ENCODE results near the gene HLF.

Gene HLF

GRCh38 chr17:55347341-55347740 lies 82.6 kb downstream of the HLF start:
- no peak overlapping the region for H3K27ac Mint-ChIP-seq
- no peaks in the 10 kb centered on the region for H3K36me3 Mint-ChIP-seq (ENCODE audit: insufficient read depth)
- ATAC-seq (replicated peaks) (no peak), DNase-seq (no peak)
- peaks cover 19 to 30% of the 10 kb centered on the region in 2 donors for H3K4me1 Mint-ChIP-seq (ENCODE audit: low read depth in 2 of 2)
- peaks cover 0 to 7% of the 10 kb centered on the region in 2 donors for H3K9me3 Mint-ChIP-seq
- H3K4me3 Mint-ChIP-seq = no peak overlapping the region
- no peaks in the 10 kb centered on the region for H3K27me3 Mint-ChIP-seq

GRCh38 chr17:55348749-55349354 lies 84.1 kb downstream of the HLF start:
- ATAC-seq (replicated peaks) = peak; percentile 59
- no peaks in the 10 kb centered on the region for H3K27me3 Mint-ChIP-seq
- H3K4me1 Mint-ChIP-seq (ENCODE audit: low read depth in 2 of 2) = peaks cover 12 to 17% of the 10 kb centered on the region in 2 donors
- H3K9me3 Mint-ChIP-seq = peaks cover 0 to 7% of the 10 kb centered on the region in 2 donors
- H3K36me3 Mint-ChIP-seq (ENCODE audit: insufficient read depth) = no peaks in the 10 kb centered on the region
- peak; percentile 17 to 27 (median 20) for DNase-seq
- peak overlapping the region in 1 of 2 donors; percentile 1 for H3K4me3 Mint-ChIP-seq
- H3K27ac Mint-ChIP-seq = no peak overlapping the region

GRCh38 chr17:55350825-55351205 lies 86.1 kb downstream of the HLF start:
- ATAC-seq (replicated peaks) = no peak
- no peak overlapping the region for H3K4me3 Mint-ChIP-seq

GRCh38 chr17:55351226-55351625 lies 86.5 kb downstream of the HLF start:
- H3K27ac Mint-ChIP-seq = no peak overlapping the region
- ATAC-seq (replicated peaks) (no peak), DNase-seq (no peak)
- H3K4me3 Mint-ChIP-seq = no peak overlapping the region
- H3K4me1 Mint-ChIP-seq (ENCODE audit: low read depth in 2 of 2) = peaks cover 4% of the 10 kb centered on the region in 2 donors
- H3K27me3 Mint-ChIP-seq = peaks cover 0 to 5% of the 10 kb centered on the region in 2 donors
- no peaks in the 10 kb centered on the region for H3K9me3 Mint-ChIP-seq
- H3K36me3 Mint-ChIP-seq (ENCODE audit: insufficient read depth) = no peaks in the 10 kb centered on the region

More at GRCh38 chr17:55350825-55351205, 86.1 kb downstream of the HLF start:
- DNase-seq = no peak
- peaks cover 4% of the 10 kb centered on the region in 2 donors for H3K4me1 Mint-ChIP-seq (ENCODE audit: low read depth in 2 of 2)
- no peaks in the 10 kb centered on the region for H3K36me3 Mint-ChIP-seq (ENCODE audit: insufficient read depth)
- peaks cover 0 to under 1% of the 10 kb centered on the region in 2 donors for H3K9me3 Mint-ChIP-seq
- peaks cover 0 to 2% of the 10 kb centered on the region in 2 donors for H3K27me3 Mint-ChIP-seq
- H3K27ac Mint-ChIP-seq = no peak overlapping the region

- H3K9me3 Mint-ChIP-seq = no peaks in the 10 kb centered on the region
- H3K4me1 Mint-ChIP-seq (ENCODE audit: low read depth in 2 of 2) = no peaks in the 10 kb centered on the region
- H3K4me3 Mint-ChIP-seq = no peak overlapping the region
- ATAC-seq (replicated peaks) (no peak), DNase-seq (no peak)
- H3K27me3 Mint-ChIP-seq = peaks cover 0 to 5% of the 10 kb centered on the region in 2 donors
- H3K36me3 Mint-ChIP-seq (ENCODE audit: insufficient read depth) = no peaks in the 10 kb centered on the region
- no peak overlapping the region for H3K27ac Mint-ChIP-seq
Measured at GRCh38 chr17:55354010-55354409, 89.2 kb downstream of the HLF start.

GRCh38 chr17:55354941-55355340 lies 90.2 kb downstream of the HLF start:
- DNase-seq (no peak), ATAC-seq (replicated peaks) (no peak)
- no peaks in the 10 kb centered on the region for H3K4me1 Mint-ChIP-seq (ENCODE audit: low read depth in 2 of 2)
- H3K27ac Mint-ChIP-seq = no peak overlapping the region
- H3K27me3 Mint-ChIP-seq = peaks cover 0 to 5% of the 10 kb centered on the region in 2 donors
- no peak overlapping the region for H3K4me3 Mint-ChIP-seq
- no peaks in the 10 kb centered on the region for H3K9me3 Mint-ChIP-seq
- no peaks in the 10 kb centered on the region for H3K36me3 Mint-ChIP-seq (ENCODE audit: insufficient read depth)

- H3K9me3 Mint-ChIP-seq = peaks cover 0 to 5% of the 10 kb centered on the region in 2 donors
- ATAC-seq (replicated peaks) (peak; percentile 89), DNase-seq (peak; percentile 55 to 61 (median 57))
- no peaks in the 10 kb centered on the region for H3K36me3 Mint-ChIP-seq (ENCODE audit: insufficient read depth)
- no peaks in the 10 kb centered on the region for H3K4me1 Mint-ChIP-seq (ENCODE audit: low read depth in 2 of 2)
- peaks cover 6 to 13% of the 10 kb centered on the region in 2 donors for H3K27me3 Mint-ChIP-seq
- H3K4me3 Mint-ChIP-seq = no peak overlapping the region
- no peak overlapping the region for H3K27ac Mint-ChIP-seq
Measured at GRCh38 chr17:55356434-55357328, 91.9 kb downstream of the HLF start.

- DNase-seq (no peak), ATAC-seq (replicated peaks) (no peak)
- H3K27me3 Mint-ChIP-seq = peaks cover 17 to 20% of the 10 kb centered on the region in 2 donors
- H3K4me3 Mint-ChIP-seq = no peak overlapping the region
- H3K4me1 Mint-ChIP-seq (ENCODE audit: low read depth in 2 of 2) = no peaks in the 10 kb centered on the region
- H3K36me3 Mint-ChIP-seq (ENCODE audit: insufficient read depth) = no peaks in the 10 kb centered on the region
- no peak overlapping the region for H3K27ac Mint-ChIP-seq
- peaks cover 0 to 5% of the 10 kb centered on the region in 2 donors for H3K9me3 Mint-ChIP-seq
Measured at GRCh38 chr17:55360971-55361370, 96.2 kb downstream of the HLF start.

GRCh38 chr17:55363033-55363432 lies 98.3 kb downstream of the HLF start:
- DNase-seq (no peak), ATAC-seq (replicated peaks) (no peak)
- no peak overlapping the region for H3K4me3 Mint-ChIP-seq
- no peaks in the 10 kb centered on the region for H3K4me1 Mint-ChIP-seq (ENCODE audit: low read depth in 2 of 2)
- H3K9me3 Mint-ChIP-seq = peaks cover 0 to 5% of the 10 kb centered on the region in 2 donors
- H3K27ac Mint-ChIP-seq = no peak overlapping the region
- peaks cover 17 to 18% of the 10 kb centered on the region in 2 donors for H3K27me3 Mint-ChIP-seq
- H3K36me3 Mint-ChIP-seq (ENCODE audit: insufficient read depth) = no peaks in the 10 kb centered on the region

- Mint-ChIP-seq H3K27me3 (peaks cover 19 to 28% of the 10 kb centered on the region in 2 donors), H3K36me3 (ENCODE audit: insufficient read depth) (no peaks in the 10 kb centered on the region), H3K4me3 (no peak overlapping the region), H3K27ac (no peak overlapping the region), H3K4me1 (ENCODE audit: low read depth in 2 of 2) (peaks cover 0 to 3% of the 10 kb centered on the region in 2 donors), H3K9me3 (peaks cover 0 to 3% of the 10 kb centered on the region in 2 donors)
- ATAC-seq (replicated peaks) (no peak), DNase-seq (no peak)
Measured at GRCh38 chr17:55366020-55366481, 101.3 kb downstream of the HLF start.

- H3K4me1 Mint-ChIP-seq (ENCODE audit: low read depth in 2 of 2) = peaks cover 0 to 3% of the 10 kb centered on the region in 2 donors
- peaks cover 22 to 26% of the 10 kb centered on the region in 2 donors for H3K27me3 Mint-ChIP-seq
- ATAC-seq (replicated peaks) (no peak), DNase-seq (no peak)
- H3K27ac Mint-ChIP-seq = no peak overlapping the region
- peaks cover 3% of the 10 kb centered on the region for H3K36me3 Mint-ChIP-seq (ENCODE audit: insufficient read depth)
- H3K9me3 Mint-ChIP-seq = peaks cover 2 to 11% of the 10 kb centered on the region in 2 donors
- H3K4me3 Mint-ChIP-seq = no peak overlapping the region
Measured at GRCh38 chr17:55368706-55369105, 103.9 kb downstream of the HLF start.
